ENCODE data around the gene CLDN4.

The CLDN4 gene

DNA sequence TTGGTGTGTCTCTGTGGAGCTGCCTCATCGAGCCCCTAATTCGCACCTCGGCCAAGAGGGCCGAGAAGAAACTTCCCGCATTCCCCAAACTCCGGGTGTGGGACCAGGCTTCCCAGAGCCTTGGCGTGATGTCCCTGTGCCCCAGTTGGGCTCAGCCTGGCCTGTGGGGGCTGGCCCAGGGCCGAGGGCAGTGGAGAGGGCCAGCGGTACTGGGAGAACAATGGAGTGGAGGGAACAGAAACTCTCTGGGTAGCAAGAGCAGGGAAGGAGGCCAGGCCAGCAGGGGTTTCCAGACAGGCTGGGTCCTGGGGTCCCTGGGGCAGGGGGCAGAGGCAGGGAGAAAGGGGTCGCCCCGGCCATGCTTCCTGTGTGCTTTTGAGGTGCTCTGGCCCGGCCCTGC is 46.2 kb downstream of the CLDN4 start:
- DNase-seq = no peak

DNA sequence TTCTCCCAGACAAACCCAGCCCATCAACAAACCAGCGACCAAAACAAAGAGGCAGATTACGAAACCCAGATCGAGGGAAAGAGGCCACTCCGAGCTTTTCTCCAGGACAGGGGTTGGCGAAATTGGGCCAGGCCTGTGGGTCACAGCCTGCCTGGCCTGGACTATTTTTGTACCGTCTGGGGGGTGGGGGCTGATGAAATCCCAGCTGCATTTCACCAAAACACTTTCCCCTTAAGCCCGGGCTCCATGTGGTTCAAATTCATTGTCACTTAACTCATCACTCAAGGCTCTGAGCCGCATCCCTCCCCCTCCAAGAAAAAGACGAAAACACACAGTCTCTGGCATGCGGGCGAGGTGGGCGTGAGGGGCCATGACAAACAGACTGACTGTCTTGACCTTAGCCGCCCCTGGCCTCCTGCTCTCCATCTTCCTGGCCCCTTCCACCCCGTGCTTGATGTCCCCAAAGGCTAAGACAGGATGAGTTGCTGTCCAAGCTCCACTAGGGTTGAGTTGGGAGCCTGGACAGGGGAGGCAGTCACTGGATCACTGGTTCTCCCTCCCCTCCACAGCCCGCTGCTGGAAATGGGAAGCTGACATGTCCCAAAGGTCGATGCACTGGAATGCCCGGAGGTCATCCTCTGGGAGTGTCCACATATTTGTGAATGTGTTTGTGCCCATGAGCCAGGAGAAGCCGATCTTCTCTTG is 49.3 kb downstream of the CLDN4 start:
- no peak for DNase-seq

- DNase-seq = no peak
These were observed 50.0 kb downstream of the CLDN4 start for GRCh38 chr7:73880755-73881328.

DNA sequence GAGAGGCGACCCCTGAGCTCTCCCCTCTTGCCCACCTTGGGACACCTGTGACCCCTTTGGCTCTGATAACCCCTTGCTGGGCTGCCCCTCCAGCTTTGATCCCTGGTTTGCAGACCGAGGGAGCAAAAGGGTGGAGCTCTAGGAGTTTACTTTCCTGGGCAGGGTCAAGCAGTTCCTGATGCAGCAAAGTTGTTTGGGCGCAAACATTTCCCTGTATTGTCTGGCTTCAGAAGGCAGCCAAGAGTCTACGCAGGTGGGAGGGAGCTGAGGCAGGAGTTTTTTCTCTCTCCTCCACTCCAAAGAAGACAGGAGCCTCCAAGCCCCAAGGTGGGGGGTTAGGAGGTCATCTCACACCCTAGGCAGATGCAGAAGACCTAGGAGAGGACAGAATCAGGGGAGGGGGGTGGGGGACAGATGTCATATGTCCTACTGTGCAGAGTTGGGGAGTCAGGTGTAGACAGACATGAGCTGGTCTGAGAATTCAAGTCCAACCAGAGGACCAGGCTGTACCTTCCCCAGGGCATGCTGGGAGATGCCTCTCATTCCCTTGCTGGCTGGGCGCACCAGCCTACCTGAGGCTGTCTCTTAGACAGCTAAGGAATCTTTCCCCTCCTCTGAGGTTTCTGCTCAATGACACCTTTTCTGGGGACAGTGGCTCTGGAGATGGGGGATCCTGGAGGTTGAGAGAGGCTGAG is 50.7 kb downstream of the CLDN4 start:
- DNase-seq = no peak

GRCh38 chr7:73882047-73882402 is 51.2 kb downstream of the CLDN4 start:
- DNase-seq = no peak

Data from Kasumi-1 (cell line).